Measurements from ENCODE around the gene ALB.

The ALB gene

DNA sequence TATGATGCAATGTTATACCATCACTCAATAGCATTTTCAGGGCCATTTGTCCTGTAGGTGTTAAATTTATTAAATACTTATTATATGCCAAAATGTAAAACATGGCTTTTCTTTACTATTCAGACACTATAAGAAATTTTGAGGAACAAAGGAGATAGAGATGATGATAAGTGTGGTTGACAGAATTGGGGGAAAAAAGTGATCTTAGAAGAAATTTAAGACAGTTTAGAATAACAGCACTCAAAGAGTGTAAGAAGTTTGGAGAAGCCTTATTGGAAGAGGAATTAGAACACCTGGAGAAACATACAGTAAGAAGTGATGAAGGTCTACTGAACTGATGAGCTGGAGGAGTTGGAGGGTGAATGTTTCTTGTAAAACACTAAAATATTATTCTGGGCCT is 19.1 kb downstream of the ALB start:
- H3K27ac ChIP-seq = no peak overlapping the region
- H3K4me3 ChIP-seq = no peak overlapping the region

DNA sequence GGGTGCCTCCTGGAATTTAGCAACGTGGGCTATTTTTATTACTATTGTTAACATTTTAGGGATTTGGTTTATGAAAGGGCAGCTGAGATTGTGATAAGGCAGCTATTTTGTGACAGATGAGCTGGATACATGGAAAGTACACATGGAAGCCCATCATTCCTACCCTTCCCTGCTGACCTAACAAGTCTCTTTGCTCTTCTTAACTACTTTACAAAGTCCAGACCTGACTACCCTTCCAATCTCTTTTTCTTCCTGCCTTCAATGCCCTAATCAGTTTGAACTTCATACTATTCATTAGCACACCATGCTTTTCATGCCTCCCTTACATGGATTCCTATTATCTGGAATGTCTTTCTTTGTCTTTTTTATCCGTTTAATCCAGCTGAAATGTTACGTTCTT is 22.6 kb downstream of the ALB start:
- Histone ChIP-seq H3K27ac (no peak overlapping the region), H3K4me3 (no peak overlapping the region)

DNA sequence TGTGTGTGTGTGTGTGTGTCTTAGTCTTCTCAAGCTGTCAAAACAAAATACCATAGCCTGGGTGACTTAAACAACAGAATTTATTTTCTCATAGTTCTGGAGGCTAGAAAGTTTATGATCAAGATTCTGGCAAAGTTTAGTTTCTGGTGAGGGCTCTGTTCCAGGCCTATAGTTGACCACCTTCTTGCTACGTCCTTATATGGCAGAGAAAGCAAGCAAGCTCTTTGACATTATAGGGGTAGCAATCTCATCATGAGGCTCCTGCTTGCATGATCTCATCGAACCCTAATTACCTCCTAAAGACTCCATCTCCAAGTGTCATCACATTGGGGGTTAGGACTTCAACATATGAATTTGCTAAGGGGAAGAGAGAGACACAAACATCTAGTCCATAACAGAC is 25.0 kb downstream of the ALB start:
- Histone ChIP-seq H3K4me3 (no peak overlapping the region), H3K27ac (no peak overlapping the region)

DNA sequence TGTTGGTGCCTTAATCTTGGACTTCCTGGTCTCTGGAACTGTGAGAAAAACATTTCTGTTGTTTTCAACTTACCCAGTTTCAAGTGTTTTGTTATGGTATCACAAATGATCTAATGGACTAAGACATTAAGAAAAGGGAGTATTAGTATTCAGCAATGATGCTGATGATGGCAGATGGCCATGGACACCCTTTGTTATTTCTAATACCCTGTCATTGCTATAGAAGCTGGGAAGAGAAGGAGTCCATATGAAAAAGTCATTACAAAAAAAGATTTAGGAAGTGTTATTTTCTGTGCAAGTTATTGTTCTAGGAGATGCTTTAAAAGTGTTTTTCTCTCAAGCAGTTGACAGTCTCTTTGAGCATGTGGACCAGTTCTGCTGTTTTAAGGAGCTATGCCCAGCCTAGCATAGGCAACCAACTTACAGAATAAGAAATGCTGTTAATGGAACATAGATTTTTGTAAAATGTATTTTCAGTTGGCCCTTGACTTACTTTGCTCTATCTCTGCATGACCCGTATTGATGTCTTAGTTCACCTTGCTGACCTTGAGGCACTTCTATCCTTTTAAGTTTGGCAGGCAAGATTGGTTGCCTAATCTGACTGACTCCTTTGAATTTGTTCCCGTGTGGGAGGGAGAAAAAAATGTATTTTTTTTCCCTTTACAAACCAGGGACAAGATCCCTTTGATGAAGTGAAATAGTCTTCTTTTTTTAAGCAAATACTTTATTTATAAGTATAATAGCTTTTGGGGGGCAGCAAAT is 25.9 kb downstream of the ALB start:
- H3K4me3 ChIP-seq = no peak overlapping the region
- H3K27ac ChIP-seq = no peak overlapping the region

DNA sequence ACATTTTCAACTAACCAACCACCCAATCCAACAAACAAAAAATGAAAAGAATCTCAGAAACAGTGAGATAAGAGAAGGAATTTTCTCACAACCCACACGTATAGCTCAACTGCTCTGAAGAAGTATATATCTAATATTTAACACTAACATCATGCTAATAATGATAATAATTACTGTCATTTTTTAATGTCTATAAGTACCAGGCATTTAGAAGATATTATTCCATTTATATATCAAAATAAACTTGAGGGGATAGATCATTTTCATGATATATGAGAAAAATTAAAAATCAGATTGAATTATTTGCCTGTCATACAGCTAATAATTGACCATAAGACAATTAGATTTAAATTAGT is 27.7 kb downstream of the ALB start:
- Histone ChIP-seq H3K4me3 (no peak overlapping the region), H3K27ac (no peak overlapping the region)

DNA sequence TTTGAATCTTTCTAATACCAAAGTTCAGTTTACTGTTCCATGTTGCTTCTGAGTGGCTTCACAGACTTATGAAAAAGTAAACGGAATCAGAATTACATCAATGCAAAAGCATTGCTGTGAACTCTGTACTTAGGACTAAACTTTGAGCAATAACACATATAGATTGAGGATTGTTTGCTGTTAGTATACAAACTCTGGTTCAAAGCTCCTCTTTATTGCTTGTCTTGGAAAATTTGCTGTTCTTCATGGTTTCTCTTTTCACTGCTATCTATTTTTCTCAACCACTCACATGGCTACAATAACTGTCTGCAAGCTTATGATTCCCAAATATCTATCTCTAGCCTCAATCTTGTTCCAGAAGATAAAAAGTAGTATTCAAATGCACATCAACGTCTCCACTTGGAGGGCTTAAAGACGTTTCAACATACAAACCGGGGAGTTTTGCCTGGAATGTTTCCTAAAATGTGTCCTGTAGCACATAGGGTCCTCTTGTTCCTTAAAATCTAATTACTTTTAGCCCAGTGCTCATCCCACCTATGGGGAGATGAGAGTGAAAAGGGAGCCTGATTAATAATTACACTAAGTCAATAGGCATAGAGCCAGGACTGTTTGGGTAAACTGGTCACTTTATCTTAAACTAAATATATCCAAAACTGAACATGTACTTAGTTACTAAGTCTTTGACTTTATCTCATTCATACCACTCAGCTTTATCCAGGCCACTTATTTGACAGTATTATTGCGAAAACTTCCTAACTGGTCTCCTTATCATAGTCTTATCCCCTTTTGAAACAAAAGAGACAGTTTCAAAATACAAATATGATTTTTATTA is 28.3 kb downstream of the ALB start:
- no peak overlapping the region for H3K4me3 ChIP-seq
- H3K27ac ChIP-seq = no peak overlapping the region

DNA sequence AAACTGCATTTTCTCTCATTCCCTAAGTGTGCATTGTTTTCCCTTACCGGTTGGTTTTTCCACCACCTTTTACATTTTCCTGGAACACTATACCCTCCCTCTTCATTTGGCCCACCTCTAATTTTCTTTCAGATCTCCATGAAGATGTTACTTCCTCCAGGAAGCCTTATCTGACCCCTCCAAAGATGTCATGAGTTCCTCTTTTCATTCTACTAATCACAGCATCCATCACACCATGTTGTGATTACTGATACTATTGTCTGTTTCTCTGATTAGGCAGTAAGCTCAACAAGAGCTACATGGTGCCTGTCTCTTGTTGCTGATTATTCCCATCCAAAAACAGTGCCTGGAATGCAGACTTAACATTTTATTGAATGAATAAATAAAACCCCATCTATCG is 29.1 kb downstream of the ALB start:
- no peak overlapping the region for H3K27ac ChIP-seq
- H3K4me3 ChIP-seq = no peak overlapping the region

DNA sequence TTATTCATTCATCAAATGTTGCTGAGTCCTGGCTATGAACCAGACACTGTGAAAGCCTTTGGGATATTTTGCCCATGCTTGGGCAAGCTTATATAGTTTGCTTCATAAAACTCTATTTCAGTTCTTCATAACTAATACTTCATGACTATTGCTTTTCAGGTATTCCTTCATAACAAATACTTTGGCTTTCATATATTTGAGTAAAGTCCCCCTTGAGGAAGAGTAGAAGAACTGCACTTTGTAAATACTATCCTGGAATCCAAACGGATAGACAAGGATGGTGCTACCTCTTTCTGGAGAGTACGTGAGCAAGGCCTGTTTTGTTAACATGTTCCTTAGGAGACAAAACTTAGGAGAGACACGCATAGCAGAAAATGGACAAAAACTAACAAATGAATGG is 30.2 kb downstream of the ALB start:
- no peak overlapping the region for H3K27ac ChIP-seq
- H3K4me3 ChIP-seq = no peak overlapping the region

DNA sequence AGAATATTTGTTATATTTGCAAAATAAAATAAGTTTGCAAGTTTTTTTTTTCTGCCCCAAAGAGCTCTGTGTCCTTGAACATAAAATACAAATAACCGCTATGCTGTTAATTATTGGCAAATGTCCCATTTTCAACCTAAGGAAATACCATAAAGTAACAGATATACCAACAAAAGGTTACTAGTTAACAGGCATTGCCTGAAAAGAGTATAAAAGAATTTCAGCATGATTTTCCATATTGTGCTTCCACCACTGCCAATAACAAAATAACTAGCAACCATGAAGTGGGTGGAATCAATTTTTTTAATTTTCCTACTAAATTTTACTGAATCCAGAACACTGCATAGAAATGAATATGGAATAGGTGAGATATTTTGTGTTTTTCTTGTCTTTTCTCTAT is 31.9 kb downstream of the ALB start, which contains the start of gene AFP:
Gene AFP, plus strand, starts transcription at position 238 of the 400 bp plus-strand sequence. Its CDS starts 42 bp downstream, at position 280.
- H3K4me3 ChIP-seq = no peak within 1 kb of the TSS

DNA sequence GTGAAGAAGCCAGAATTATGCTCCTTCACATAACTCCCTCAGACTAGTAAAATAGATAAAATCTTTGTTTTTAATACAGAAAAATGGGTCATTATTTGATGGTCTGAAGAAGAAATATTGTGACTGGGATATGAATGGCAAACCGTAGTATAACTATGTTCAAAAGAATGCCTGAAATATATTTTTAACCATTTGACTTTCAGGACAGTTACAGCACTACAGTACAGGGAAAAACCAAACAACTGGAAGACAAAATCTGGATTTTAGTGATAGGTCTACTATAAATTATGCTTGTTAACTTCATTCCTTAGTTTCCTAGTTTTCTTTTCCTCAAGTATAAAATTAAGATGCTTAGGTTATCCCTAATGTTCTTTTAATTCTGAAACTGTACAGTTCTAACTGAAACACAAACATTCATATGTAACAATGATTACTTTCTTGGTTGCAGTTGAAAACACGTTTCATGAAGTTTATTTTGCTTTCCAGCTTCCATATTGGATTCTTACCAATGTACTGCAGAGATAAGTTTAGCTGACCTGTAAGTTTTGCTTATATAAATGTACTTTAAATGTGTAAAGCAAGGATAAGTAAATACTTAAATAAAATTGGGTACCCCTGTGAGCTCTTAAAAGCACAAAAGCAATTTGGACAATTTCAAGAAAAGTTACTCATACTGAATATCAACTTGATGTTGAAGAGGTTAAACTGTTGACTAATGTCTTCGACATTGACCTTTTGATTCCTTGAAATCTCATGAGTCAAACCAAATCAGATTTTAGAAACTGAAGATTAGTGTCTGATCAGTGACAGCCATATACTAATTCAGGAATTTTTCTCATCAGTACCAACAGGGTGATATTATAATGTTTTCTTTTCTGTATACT is 32.8 kb downstream of the ALB start:
- no peak overlapping the region for H3K27ac ChIP-seq
- H3K4me3 ChIP-seq = no peak overlapping the region

More for the DNA sequence above, 31.9 kb downstream of the ALB start, which contains the start of gene AFP:
- no peak within 1 kb of the TSS for H3K27ac ChIP-seq

DNA sequence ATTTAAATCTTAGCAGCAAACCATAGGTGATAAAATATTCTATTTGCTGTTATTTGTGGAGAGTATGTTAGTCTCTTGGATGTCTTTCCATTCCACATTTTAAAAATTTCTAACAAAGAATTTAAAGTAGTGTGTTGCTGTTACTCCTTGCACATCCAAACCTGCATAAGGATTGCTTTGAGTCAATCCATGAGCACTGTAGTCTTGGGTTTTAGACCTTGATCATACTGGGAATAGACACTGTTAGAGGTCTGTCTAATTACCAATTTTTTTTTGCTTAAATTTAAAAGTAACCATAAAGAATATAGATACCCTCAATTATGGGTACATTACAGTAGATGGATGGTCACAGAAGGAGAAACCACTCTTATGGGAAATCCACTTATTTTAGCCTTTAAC is 33.5 kb downstream of the ALB start:
- Histone ChIP-seq H3K4me3 (no peak overlapping the region), H3K27ac (no peak overlapping the region)

DNA sequence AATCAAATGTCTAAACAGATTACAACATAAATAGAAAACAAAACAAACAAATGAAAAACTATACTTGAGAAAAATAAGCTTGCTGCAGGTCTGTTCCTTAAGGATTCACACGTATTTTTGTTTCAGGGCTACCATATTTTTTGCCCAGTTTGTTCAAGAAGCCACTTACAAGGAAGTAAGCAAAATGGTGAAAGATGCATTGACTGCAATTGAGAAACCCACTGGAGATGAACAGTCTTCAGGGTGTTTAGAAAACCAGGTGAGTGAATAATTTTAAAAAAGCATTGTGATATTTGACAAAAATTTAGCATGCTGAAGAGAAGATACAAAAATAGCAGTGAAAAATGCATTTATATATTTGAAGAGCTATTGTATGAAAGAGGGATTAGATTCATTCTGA is 34.0 kb downstream of the ALB start:
- no peak overlapping the region for H3K4me3 ChIP-seq
- no peak overlapping the region for H3K27ac ChIP-seq

DNA sequence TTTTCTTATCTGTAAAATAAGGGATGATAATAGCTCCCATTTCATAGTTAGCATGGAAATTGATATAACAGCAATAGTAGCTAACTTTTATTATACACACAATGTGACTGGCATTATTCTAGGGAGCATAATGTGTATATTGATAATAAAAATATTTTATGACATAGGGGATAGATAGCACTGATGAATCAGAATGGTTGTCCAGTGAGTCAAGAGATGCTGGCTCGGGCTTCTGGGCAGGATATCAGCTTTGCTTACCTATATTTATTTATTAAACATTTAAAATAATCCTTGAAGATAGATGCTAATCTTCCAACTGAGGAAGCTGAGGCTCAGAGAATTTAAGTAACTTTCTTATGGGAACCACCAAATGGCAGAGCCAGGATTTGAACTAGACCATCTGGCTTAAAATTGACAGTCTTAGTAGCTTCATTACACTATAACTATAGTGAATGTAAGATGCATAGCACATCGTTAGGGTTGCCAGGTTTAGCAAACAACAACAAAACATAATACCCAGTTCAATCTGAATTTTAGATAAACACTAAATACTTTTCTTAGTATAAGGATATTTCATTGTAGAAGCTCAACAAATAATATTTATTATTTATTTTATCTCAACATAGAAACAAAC is 34.6 kb downstream of the ALB start:
- Histone ChIP-seq H3K4me3 (no peak overlapping the region), H3K27ac (no peak overlapping the region)

DNA sequence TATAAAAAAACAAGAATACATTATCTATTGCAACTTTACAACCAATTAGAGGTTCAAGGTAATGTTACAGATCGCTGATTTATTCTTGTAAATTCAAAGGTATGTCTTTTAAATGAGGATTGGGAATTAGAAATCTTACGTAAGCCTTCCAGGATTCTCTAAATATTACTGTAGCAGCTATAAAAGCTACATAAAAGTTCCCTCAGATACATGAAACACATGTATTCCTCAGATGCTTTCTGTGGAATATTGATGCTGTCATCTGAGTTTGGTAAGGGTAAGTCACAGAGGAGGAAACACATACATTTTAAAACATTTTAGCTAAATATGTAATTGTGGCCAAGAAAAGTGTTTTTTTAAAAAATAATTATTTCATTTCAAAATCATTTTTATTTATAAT is 35.4 kb downstream of the ALB start:
- Histone ChIP-seq H3K4me3 (no peak overlapping the region), H3K27ac (no peak overlapping the region)

DNA sequence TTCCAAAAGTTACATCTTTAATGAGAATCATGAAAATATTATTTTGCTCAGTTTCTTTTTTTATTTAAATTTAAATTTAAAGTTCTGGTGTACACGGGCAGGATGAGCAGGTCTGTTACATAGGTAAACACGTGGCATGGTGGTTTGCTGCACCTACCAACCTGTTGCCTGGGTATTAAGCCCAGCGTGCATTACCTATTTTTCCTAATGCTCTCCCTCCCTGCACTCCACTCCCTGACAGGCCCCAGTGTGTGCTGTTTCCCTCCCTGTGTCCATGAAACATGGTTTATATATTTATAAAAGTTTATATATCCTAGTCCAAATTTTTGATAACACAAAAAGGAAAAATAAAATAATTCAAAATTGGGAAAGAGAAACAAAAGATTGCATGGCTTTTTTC is 35.9 kb downstream of the ALB start:
- no peak overlapping the region for H3K27ac ChIP-seq
- no peak overlapping the region for H3K4me3 ChIP-seq

DNA sequence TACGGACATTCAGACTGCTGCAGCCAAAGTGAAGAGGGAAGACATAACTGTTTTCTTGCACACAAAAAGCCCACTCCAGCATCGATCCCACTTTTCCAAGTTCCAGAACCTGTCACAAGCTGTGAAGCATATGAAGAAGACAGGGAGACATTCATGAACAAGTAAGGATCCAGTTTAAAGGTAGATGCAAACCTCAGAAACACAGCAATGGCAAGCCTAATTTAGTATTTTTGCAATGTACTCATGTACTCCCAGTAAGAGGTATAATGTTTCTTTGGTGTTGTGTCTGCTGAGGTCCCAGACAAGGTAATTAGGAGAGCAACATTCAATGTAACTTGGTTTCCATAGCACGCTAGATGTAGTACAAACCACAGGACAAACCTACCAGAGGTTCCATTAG is 36.6 kb downstream of the ALB start:
- no peak overlapping the region for H3K27ac ChIP-seq
- H3K4me3 ChIP-seq = no peak overlapping the region

DNA sequence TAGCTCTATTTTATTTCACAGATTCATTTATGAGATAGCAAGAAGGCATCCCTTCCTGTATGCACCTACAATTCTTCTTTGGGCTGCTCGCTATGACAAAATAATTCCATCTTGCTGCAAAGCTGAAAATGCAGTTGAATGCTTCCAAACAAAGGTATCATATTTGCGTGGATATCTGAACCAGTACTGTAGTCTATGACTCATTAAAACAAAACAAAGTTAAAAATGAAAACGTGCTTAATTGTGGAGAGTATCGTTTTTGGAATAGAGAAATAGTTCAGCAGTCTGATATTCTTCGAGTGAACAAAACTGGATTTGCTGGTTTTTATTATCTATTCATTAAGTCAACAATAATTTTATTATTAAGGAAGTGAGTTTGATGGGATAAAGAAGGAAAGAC is 38.2 kb downstream of the ALB start:
- Histone ChIP-seq H3K27ac (no peak overlapping the region), H3K4me3 (no peak overlapping the region)

DNA sequence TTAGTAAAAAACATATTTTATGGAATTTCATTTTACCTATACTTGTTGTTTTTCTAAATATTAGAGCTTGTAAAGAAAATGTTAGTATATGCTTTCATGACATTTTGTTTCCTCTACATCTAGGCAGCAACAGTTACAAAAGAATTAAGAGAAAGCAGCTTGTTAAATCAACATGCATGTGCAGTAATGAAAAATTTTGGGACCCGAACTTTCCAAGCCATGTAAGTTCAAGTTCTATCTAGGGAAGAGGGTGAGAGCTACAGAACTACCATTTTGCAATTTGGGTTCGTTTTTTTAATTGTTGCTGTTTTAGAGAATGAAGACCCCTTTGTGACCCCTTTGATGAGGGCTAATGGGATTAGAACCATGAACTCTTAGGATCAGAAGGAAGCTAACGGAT is 39.1 kb downstream of the ALB start:
- H3K4me3 ChIP-seq = no peak overlapping the region
- H3K27ac ChIP-seq = no peak overlapping the region

DNA sequence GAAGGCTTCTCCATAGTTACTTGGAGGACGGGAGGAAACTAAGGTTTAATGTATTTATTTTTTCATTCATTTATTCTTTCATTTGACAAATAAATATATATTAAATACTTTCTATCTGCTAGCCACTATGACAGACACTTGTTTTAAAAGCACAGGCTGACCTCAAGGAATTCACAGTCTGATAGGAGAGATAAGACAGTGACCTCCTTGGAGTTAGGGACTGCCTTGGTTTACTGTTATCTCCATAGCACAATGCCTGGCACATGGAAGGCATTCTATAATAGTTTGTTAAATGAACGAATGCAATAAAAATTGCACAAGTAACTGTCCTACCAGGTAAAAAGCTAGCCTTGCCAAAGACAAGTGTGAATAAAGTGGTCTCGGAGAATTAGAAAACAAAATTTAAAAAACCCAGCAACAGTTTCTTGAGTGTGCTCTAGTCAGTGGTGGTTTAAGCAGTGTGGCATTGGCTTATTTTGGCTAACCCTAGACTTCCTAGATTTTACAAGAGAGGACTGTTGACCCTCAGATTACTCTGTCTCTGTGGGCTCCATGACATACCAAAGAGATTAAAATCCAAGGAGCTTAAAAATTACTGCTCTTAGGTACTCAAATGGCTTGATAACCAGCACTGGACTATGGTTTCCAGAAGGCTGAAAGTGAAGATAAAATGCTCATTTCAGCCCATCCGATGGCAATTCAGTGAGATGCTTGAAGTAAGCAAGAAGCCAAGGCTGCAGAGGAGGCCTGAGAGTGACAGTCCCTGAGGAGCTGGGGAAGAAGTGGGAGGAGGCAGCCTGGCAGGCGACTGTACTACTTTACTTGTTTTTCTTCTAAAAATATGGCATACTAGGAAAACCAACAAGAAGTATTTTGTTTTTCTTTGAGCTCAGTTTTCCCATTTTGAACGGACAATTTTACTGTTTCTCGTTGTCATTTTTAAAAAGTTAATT is 41.6 kb downstream of the ALB start:
- Histone ChIP-seq H3K4me3 (no peak overlapping the region), H3K27ac (no peak overlapping the region)

All from skin epidermis (tissue), 12 donors.